ENCODE results near the gene ZEB1. TPM values are rescaled to one million over a fixed set of nuclear protein-coding genes. Genes with fewer than 3 reads are reported as not detected.
A peak's percentile ranks its signal among the peaks of the same experiment; 100 is the strongest.

Gene ZEB1
- total and polyA plus RNA-seq, 2 donors (not counting 1 experiment from before 2014, with no cell fraction given) = 73.7 to 221 TPM

- no peaks in the 10 kb centered on the region for H3K4me1 ChIP-seq (ENCODE audit: control insufficient read depth, extremely low read depth, insufficient read depth, low read length)
- H4K20me1 ChIP-seq (ENCODE audit: control insufficient read depth, extremely low read depth, insufficient read depth, low read length) = no peaks in the 10 kb centered on the region
- H3K36me3 ChIP-seq (ENCODE audit: control insufficient read depth, insufficient read depth, low read length) = no peaks in the 10 kb centered on the region
- DNase-seq (ENCODE audit: low read depth in 2 of 2) = peak; percentile 24 to 35
- H3K4me3 ChIP-seq (replicated peaks in 1 of 4; ENCODE audit: control extremely low read depth in 1 of 4, insufficient read depth in 1 of 4, low read depth in 3 of 4, low read length in 4 of 4) = peak overlapping the region; percentile 73 to 95 (median 86)
- H2AFZ ChIP-seq (ENCODE audit: low read length) = no peak overlapping the region
- H3K27ac ChIP-seq (ENCODE audit: insufficient read depth, low read length) = peak overlapping the region; percentile 88
- no peaks in the 10 kb centered on the region for H3K9me3 ChIP-seq (ENCODE audit: control insufficient read depth, insufficient read depth, low read depth, low read length)
- TF ChIP-seq CTCF (conservative IDR thresholded peaks at IDR 0.05 in 1 of 2, IDR thresholded peaks at IDR 0.05 in 1 of 2; ENCODE audit: low read depth in 1 of 2, low read length in 2 of 2) (no peak), EZH2 (IDR thresholded peaks at IDR 0.05; ENCODE audit: low read length, missing control alignments) (no peak)
- peak overlapping the region; percentile 86 for H3K9ac ChIP-seq (ENCODE audit: insufficient read depth, low read length)
- H3K4me2 ChIP-seq (ENCODE audit: extremely low read depth, insufficient read depth, low read length) = peak overlapping the region; percentile 91
- no peaks in the 10 kb centered on the region for H3K27me3 ChIP-seq (ENCODE audit: control insufficient read depth, insufficient read depth, low read length)
- peaks cover 93% of the 10 kb centered on the region for H3K79me2 ChIP-seq (ENCODE audit: control insufficient read depth, insufficient read depth, low read length)
Observed at GRCh38 chr10:31321396-31321941, 2.5 kb downstream of the ZEB1 start.

GRCh38 chr10:31322647-31323046 lies 3.6 kb downstream of the ZEB1 start:
- H4K20me1 ChIP-seq (ENCODE audit: control insufficient read depth, extremely low read depth, insufficient read depth, low read length) = no peaks in the 10 kb centered on the region

DNA sequence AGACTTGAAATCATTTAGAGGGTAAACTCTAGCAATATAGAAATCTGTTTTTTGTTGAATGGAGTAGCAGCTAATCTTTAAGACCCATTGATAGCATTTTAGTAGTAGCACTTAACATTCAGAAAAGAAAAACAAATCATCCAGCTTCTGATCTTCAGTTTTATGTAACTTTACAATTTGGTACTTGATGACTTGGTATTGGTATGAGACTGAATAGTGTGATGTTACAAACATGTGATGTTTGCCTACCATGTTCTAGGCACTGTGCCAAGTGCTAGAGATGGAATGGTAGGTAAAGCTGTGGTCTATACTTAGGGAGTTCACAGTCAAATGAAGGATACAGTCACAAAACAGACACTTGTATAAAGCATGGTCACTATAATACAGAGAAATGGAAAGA lies 21.3 kb downstream of the ZEB1 start:
- Histone ChIP-seq H3K4me3 (replicated peaks in 1 of 4; ENCODE audit: control extremely low read depth in 1 of 4, insufficient read depth in 1 of 4, low read depth in 3 of 4, low read length in 4 of 4) (no peak overlapping the region), H2AFZ (ENCODE audit: low read length) (no peak overlapping the region), H3K36me3 (ENCODE audit: control insufficient read depth, insufficient read depth, low read length) (no peaks in the 10 kb centered on the region), H3K79me2 (ENCODE audit: control insufficient read depth, insufficient read depth, low read length) (peaks cover 98% of the 10 kb centered on the region), H3K27ac (ENCODE audit: insufficient read depth, low read length) (no peak overlapping the region), H3K9ac (ENCODE audit: insufficient read depth, low read length) (no peak overlapping the region), H3K9me3 (ENCODE audit: control insufficient read depth, insufficient read depth, low read depth, low read length) (no peaks in the 10 kb centered on the region), H3K27me3 (ENCODE audit: control insufficient read depth, insufficient read depth, low read length) (no peaks in the 10 kb centered on the region), H3K4me2 (ENCODE audit: extremely low read depth, insufficient read depth, low read length) (no peak overlapping the region), H4K20me1 (ENCODE audit: control insufficient read depth, extremely low read depth, insufficient read depth, low read length) (no peaks in the 10 kb centered on the region), H3K4me1 (ENCODE audit: control insufficient read depth, extremely low read depth, insufficient read depth, low read length) (peaks cover 5% of the 10 kb centered on the region)
- TF ChIP-seq CTCF (conservative IDR thresholded peaks at IDR 0.05 in 1 of 2, IDR thresholded peaks at IDR 0.05 in 1 of 2; ENCODE audit: low read depth in 1 of 2, low read length in 2 of 2) = no peak
- no peak for TF ChIP-seq EZH2 (IDR thresholded peaks at IDR 0.05; ENCODE audit: low read length, missing control alignments)
- peak in 1 of 2 donors; percentile 10 for DNase-seq (ENCODE audit: low read depth in 2 of 2)

More at GRCh38 chr10:31322647-31323046, 3.6 kb downstream of the ZEB1 start:
- peaks cover 95% of the 10 kb centered on the region for H3K79me2 ChIP-seq (ENCODE audit: control insufficient read depth, insufficient read depth, low read length)
- no peaks in the 10 kb centered on the region for H3K27me3 ChIP-seq (ENCODE audit: control insufficient read depth, insufficient read depth, low read length)
- TF ChIP-seq CTCF (conservative IDR thresholded peaks at IDR 0.05 in 1 of 2, IDR thresholded peaks at IDR 0.05 in 1 of 2; ENCODE audit: low read depth in 1 of 2, low read length in 2 of 2) (peak; percentile 51 to 57), EZH2 (IDR thresholded peaks at IDR 0.05; ENCODE audit: low read length, missing control alignments) (no peak)
- no peaks in the 10 kb centered on the region for H3K4me1 ChIP-seq (ENCODE audit: control insufficient read depth, extremely low read depth, insufficient read depth, low read length)
- peak overlapping the region; percentile 91 for H3K4me2 ChIP-seq (ENCODE audit: extremely low read depth, insufficient read depth, low read length)
- H3K36me3 ChIP-seq (ENCODE audit: control insufficient read depth, insufficient read depth, low read length) = no peaks in the 10 kb centered on the region
- H3K9ac ChIP-seq (ENCODE audit: insufficient read depth, low read length) = no peak overlapping the region
- H3K4me3 ChIP-seq (replicated peaks in 1 of 4; ENCODE audit: control extremely low read depth in 1 of 4, insufficient read depth in 1 of 4, low read depth in 3 of 4, low read length in 4 of 4) = peak overlapping the region; percentile 73 to 95 (median 86)
- H3K27ac ChIP-seq (ENCODE audit: insufficient read depth, low read length) = no peak overlapping the region
- peak; percentile 25 to 37 for DNase-seq (ENCODE audit: low read depth in 2 of 2)
- H3K9me3 ChIP-seq (ENCODE audit: control insufficient read depth, insufficient read depth, low read depth, low read length) = no peaks in the 10 kb centered on the region
- H2AFZ ChIP-seq (ENCODE audit: low read length) = no peak overlapping the region

Data from fibroblast of lung (primary cell).